Cardiac muscle cell (in vitro differentiated cells and primary cell): ENCODE data around the gene RAP1GAP2. TPM values are rescaled to one million over a fixed set of nuclear protein-coding genes. Genes with fewer than 3 reads are reported as not detected.

Experiments
- DNase-seq, 2 donors: peaks; one replicate each; pipeline versions ENCODE4 v3.0.0 to v3.0.0-alpha.2; 2010 to 2017; ENCODE audit warnings: low read depth in 1 of 2, low spot score in 1 of 2
- H3K27ac ChIP-seq: fragments of 200-600 bp; sonication (generic); 2 replicates; pipeline ENCODE4 v1.5.1; 2016
- H3K27me3 ChIP-seq: fragments of 200-600 bp; sonication (generic); 2 replicates; pipeline ENCODE4 v1.6.0; 2016; ENCODE audit warnings: control low read depth
- H3K36me3 ChIP-seq: fragments of 200-600 bp; sonication (generic); 2 replicates; pipeline ENCODE4 v1.5.1; 2016; ENCODE audit warnings: control low read depth
- H3K4me1 ChIP-seq: fragments of 200-600 bp; sonication (generic); 2 replicates; pipeline ENCODE4 v1.8.1; 2017; ENCODE audit warnings: low read depth, mild to moderate bottlenecking, mixed run types
- H3K4me3 ChIP-seq: fragments of 200-600 bp; sonication (generic); 2 replicates; pipeline ENCODE4 v1.5.1; 2016; ENCODE audit warnings: mild to moderate bottlenecking
- H3K9me3 ChIP-seq: fragments of 200-600 bp; sonication (generic); 2 replicates; pipeline ENCODE4 v1.5.1; 2017; ENCODE audit warnings: low read depth, mild to moderate bottlenecking, control low read depth
- CTCF ChIP-seq: IDR thresholded peaks from 2 replicates; pipeline ENCODE4 v1.5.1; 2012; ENCODE audit warnings: low read depth, mild to moderate bottlenecking, low read length
- polyA plus RNA-seq: library from polyadenylated mRNA; unstranded; fragments of >200 nt; fragmentation: Nextera tagmentation; extraction: Ambion mirVana; gene quantifications from 2 replicates; pipeline ENCODE4 v1.2.1, GENCODE V29; 2016
- total RNA-seq: library from RNA; depleted of rRNA; stranded (reverse); fragments of >200 nt; gene quantifications from 2 replicates; pipeline ENCODE4 v1.2.3, GENCODE V29; 2016

Gene RAP1GAP2
- total and polyA plus RNA-seq, 2 experiments from 2014 or later = 1.2 to 2.9 TPM

- no peak for DNase-seq
- H3K4me1 ChIP-seq = peaks cover 10% of the 10 kb centered on the region
- no peak for TF ChIP-seq CTCF
Measured at GRCh38 chr17:2962729-2963128, 166.5 kb downstream of the RAP1GAP2 start.

DNA sequence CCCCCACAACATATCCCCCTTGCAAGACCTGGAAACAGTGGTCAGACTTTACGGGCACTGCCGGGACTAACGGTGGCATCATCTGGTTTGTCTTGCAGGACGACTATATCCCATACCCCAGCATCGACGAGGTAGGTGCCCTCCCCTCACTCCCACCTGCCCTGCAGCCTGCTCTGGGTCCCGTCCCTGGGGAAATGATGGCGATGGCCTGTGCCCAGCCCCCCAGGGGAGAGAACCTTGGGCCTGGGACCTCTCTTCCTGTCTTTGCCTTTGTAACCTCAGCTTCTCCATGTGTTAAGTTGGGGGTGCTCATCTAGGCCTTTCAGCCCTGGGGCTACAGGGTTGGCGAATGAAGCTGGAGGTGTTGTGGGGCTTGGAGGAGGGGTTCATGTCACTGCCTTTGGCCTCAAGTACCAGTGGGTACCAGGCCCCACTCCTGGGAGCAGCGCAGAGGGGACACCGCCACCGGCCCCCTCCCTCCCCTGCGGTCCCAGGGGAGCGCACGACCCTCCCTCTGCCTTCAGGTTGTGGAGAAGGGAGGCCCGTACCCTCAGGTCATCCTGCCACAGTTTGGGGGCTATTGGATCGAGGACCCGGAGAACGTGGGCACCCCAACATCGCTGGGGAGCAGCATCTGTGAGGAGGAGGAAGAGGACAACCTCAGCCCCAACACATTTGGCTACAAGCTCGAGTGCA is 167.2 kb downstream of the RAP1GAP2 start:
- no peaks in the 10 kb centered on the region for H3K27me3 ChIP-seq
- no peak for TF ChIP-seq CTCF
- no peak overlapping the region for H3K27ac ChIP-seq

More at GRCh38 chr17:2962729-2963128, 166.5 kb downstream of the RAP1GAP2 start:
- Histone ChIP-seq H3K27me3 (no peaks in the 10 kb centered on the region), H3K36me3 (no peaks in the 10 kb centered on the region), H3K4me3 (no peak overlapping the region), H3K27ac (no peak overlapping the region), H3K9me3 (no peaks in the 10 kb centered on the region)

DNA sequence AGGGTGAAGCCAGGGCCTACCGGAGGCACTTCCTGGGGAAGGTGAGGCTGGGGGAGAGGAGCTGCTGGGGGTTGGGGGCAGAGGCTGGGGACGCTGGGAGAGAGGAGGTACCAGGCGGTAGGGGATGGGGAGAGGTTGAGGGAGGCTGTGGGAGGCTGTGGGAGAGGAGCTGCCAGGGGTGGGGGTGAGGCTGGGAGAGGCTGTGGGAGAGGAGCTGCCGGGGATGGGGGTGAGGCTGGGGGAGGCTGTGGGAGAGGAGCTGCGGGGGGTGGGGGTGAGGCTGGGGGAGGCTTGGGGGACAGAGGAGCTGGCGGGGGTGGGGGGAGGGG is 167.8 kb downstream of the RAP1GAP2 start:
- DNase-seq = no peak
- H3K36me3 ChIP-seq = no peaks in the 10 kb centered on the region

More for the DNA sequence above, 167.2 kb downstream of the RAP1GAP2 start:
- no peak overlapping the region for H3K4me3 ChIP-seq
- no peaks in the 10 kb centered on the region for H3K36me3 ChIP-seq
- no peak for DNase-seq
- peaks cover 10% of the 10 kb centered on the region for H3K4me1 ChIP-seq
- no peaks in the 10 kb centered on the region for H3K9me3 ChIP-seq

GRCh38 chr17:2964370-2964769 is 168.1 kb downstream of the RAP1GAP2 start:
- Histone ChIP-seq H3K4me1 (peaks cover 10% of the 10 kb centered on the region), H3K27me3 (no peaks in the 10 kb centered on the region), H3K4me3 (no peak overlapping the region), H3K36me3 (no peaks in the 10 kb centered on the region), H3K9me3 (no peaks in the 10 kb centered on the region), H3K27ac (no peak overlapping the region)
- DNase-seq = no peak
- TF ChIP-seq CTCF = no peak

More for the DNA sequence above, 167.8 kb downstream of the RAP1GAP2 start:
- H3K9me3 ChIP-seq = no peaks in the 10 kb centered on the region
- H3K27me3 ChIP-seq = no peaks in the 10 kb centered on the region
- H3K27ac ChIP-seq = no peak overlapping the region
- TF ChIP-seq CTCF = no peak
- no peak overlapping the region for H3K4me3 ChIP-seq
- peaks cover 10% of the 10 kb centered on the region for H3K4me1 ChIP-seq

GRCh38 chr17:2964831-2965230 is 168.6 kb downstream of the RAP1GAP2 start:
- Histone ChIP-seq H3K36me3 (no peaks in the 10 kb centered on the region), H3K4me3 (no peak overlapping the region), H3K27me3 (no peaks in the 10 kb centered on the region), H3K4me1 (peaks cover 10% of the 10 kb centered on the region), H3K9me3 (no peaks in the 10 kb centered on the region), H3K27ac (no peak overlapping the region)
- TF ChIP-seq CTCF = no peak
- no peak for DNase-seq
